Measurements from ENCODE around the gene JARID2. TPM values are rescaled to one million over a fixed set of nuclear protein-coding genes. Genes with fewer than 3 reads are reported as not detected.

Gene JARID2
- total RNA-seq, 1 experiment from 2014 or later = 6.0 TPM

DNA sequence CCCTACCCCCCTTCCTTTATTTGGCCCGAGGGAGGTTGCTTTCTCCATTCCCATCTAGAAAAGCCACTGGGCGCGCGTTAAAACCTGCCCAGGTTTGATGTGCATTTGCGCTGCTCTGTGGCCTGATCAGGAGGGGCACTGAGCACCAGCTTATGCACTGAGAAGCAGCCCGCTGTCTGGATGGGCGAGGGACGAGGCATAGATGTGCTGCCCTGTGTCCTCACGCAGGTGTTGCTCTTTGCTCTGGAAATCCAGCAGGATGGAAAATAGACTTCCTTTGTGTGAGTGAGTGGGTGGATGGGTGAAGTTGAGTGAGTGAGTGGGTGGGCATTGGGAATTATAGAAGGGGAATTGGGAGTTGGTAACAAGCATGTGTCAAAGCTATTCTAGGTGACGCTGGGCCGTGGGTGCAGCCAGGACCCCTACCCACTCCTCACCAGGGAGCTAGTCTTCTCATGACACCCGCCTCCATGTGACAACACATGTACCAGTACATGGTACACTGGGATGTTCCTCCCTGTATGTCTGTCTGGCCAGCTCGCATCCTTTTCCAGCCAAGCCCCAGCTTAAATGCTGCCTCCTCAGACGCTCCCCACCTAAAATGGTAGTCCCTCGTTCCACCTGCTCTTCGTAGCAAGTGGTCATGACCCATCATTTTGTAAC lies 254.3 kb downstream of the JARID2 start:
- in situ Hi-C loops (cut with HindIII; ENCODE audit: low pct_unique_long_range_greater_than_20kb, low sequenced_read_pairs) (no loop called here), intact Hi-C loops (cut with micrococcal nuclease; ENCODE audit: unreplicated experiment) (no loop called here)
- BruUV-seq (replicated peaks) = no TSS peak
- ChIA-PET POLR2A (interaction anchor here (0.6 kb wide), 1 partner anchor 15 kb away, joined by 5 read pairs; no protein-coding TSS in a partner anchor), CTCF (no interaction called here)
- Histone ChIP-seq H3K27me3 (ENCODE audit: control insufficient read depth, insufficient read depth, low read length) (no peaks in the 10 kb centered on the region), H3K4me3 (ENCODE audit: low read depth in 2 of 2, low read length in 2 of 2) (no peak overlapping the region), H3K27ac (ENCODE audit: low read length) (no peak overlapping the region), H3K4me1 (ENCODE audit: control insufficient read depth, insufficient read depth, low read length) (no peaks in the 10 kb centered on the region), H3K36me3 (ENCODE audit: control insufficient read depth, insufficient read depth, low read length) (no peaks in the 10 kb centered on the region), H3K9me3 (ENCODE audit: control insufficient read depth, insufficient read depth, low read depth, low read length) (no peaks in the 10 kb centered on the region)
- TF ChIP-seq, protein P1, sequence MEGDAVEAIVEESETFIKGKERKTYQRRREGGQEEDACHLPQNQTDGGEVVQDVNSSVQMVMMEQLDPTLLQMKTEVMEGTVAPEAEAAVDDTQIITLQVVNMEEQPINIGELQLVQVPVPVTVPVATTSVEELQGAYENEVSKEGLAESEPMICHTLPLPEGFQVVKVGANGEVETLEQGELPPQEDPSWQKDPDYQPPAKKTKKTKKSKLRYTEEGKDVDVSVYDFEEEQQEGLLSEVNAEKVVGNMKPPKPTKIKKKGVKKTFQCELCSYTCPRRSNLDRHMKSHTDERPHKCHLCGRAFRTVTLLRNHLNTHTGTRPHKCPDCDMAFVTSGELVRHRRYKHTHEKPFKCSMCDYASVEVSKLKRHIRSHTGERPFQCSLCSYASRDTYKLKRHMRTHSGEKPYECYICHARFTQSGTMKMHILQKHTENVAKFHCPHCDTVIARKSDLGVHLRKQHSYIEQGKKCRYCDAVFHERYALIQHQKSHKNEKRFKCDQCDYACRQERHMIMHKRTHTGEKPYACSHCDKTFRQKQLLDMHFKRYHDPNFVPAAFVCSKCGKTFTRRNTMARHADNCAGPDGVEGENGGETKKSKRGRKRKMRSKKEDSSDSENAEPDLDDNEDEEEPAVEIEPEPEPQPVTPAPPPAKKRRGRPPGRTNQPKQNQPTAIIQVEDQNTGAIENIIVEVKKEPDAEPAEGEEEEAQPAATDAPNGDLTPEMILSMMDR (IDR thresholded peaks at IDR 0.05) = no peak
- no peak for TF ChIP-seq POLR2AphosphoS5 (IDR thresholded peaks at IDR 0.05; ENCODE audit: low read depth, low read length)
- TF ChIP-seq TCF7L2 (IDR thresholded peaks at IDR 0.05; ENCODE audit: low read depth, low read length) = no peak
- TF ChIP-seq, protein P2, sequence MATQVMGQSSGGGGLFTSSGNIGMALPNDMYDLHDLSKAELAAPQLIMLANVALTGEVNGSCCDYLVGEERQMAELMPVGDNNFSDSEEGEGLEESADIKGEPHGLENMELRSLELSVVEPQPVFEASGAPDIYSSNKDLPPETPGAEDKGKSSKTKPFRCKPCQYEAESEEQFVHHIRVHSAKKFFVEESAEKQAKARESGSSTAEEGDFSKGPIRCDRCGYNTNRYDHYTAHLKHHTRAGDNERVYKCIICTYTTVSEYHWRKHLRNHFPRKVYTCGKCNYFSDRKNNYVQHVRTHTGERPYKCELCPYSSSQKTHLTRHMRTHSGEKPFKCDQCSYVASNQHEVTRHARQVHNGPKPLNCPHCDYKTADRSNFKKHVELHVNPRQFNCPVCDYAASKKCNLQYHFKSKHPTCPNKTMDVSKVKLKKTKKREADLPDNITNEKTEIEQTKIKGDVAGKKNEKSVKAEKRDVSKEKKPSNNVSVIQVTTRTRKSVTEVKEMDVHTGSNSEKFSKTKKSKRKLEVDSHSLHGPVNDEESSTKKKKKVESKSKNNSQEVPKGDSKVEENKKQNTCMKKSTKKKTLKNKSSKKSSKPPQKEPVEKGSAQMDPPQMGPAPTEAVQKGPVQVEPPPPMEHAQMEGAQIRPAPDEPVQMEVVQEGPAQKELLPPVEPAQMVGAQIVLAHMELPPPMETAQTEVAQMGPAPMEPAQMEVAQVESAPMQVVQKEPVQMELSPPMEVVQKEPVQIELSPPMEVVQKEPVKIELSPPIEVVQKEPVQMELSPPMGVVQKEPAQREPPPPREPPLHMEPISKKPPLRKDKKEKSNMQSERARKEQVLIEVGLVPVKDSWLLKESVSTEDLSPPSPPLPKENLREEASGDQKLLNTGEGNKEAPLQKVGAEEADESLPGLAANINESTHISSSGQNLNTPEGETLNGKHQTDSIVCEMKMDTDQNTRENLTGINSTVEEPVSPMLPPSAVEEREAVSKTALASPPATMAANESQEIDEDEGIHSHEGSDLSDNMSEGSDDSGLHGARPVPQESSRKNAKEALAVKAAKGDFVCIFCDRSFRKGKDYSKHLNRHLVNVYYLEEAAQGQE (IDR thresholded peaks at IDR 0.05; ENCODE audit: insufficient read depth in 1 of 2, low read depth in 2 of 2, low read length in 1 of 2) = no peak
- no peak for TF ChIP-seq SIN3A (IDR thresholded peaks at IDR 0.05; ENCODE audit: borderline replicate concordance, insufficient read depth, low read depth, low read length)
- ATAC-seq = no peak
- DNase-seq (ENCODE audit: low read depth, low spot score) = no peak

DNA sequence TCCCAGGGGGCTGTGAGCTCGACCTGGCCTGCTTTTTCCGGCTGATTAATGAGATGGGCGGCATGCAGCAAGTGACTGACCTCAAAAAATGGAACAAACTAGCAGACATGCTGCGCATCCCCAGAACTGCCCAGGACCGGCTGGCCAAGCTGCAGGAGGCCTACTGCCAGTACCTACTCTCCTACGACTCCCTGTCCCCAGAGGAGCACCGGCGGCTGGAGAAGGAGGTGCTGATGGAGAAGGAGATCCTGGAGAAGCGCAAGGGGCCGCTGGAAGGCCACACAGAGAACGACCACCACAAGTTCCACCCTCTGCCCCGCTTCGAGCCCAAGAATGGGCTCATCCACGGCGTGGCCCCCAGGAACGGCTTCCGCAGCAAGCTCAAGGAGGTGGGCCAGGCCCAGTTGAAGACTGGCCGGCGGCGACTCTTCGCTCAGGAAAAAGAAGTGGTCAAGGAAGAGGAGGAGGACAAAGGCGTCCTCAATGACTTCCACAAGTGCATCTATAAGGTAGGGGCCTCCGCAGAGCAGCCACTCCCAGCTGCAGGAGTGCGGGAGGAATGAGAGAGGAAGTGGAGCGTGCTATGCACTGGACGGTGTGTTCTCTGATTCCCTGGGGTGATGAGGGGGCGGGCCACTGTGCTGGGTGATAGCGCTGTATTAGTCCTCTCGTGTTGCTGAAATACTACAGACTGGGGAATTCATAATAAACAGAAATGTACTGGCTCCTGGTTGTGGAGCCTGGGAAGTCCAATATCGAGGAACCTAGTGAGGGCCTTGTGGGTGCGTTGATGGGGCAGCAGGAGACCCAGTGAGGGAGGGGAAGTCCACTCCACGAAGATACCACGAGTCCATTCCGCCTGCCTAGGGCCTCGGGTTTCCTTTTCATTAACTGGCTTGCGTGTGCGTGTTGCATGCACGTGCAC lies 255.3 kb downstream of the JARID2 start:
- BruUV-seq (replicated peaks) = no TSS peak
- in situ Hi-C loops (cut with HindIII; ENCODE audit: low pct_unique_long_range_greater_than_20kb, low sequenced_read_pairs) (no loop called here), intact Hi-C loops (cut with micrococcal nuclease; ENCODE audit: unreplicated experiment) (no loop called here)
- no peaks in the 10 kb centered on the region for H3K36me3 ChIP-seq (ENCODE audit: control insufficient read depth, insufficient read depth, low read length)
- POLR2A ChIA-PET = no interaction called here
- no peak overlapping the region for H3K4me3 ChIP-seq (ENCODE audit: low read depth in 2 of 2, low read length in 2 of 2)
- no peaks in the 10 kb centered on the region for H3K9me3 ChIP-seq (ENCODE audit: control insufficient read depth, insufficient read depth, low read depth, low read length)
- CTCF ChIA-PET = no interaction called here
- DNase-seq (ENCODE audit: low read depth, low spot score) (no peak), ATAC-seq (no peak)
- no peaks in the 10 kb centered on the region for H3K27me3 ChIP-seq (ENCODE audit: control insufficient read depth, insufficient read depth, low read length)
- no peaks in the 10 kb centered on the region for H3K4me1 ChIP-seq (ENCODE audit: control insufficient read depth, insufficient read depth, low read length)
- TF ChIP-seq, protein P2 (IDR thresholded peaks at IDR 0.05; ENCODE audit: insufficient read depth in 1 of 2, low read depth in 2 of 2, low read length in 1 of 2) = no peak
- TF ChIP-seq, protein P1 (IDR thresholded peaks at IDR 0.05) = no peak
- no peak for TF ChIP-seq SIN3A (IDR thresholded peaks at IDR 0.05; ENCODE audit: borderline replicate concordance, insufficient read depth, low read depth, low read length)
- no peak for TF ChIP-seq POLR2AphosphoS5 (IDR thresholded peaks at IDR 0.05; ENCODE audit: low read depth, low read length)
- TF ChIP-seq TCF7L2 (IDR thresholded peaks at IDR 0.05; ENCODE audit: low read depth, low read length) = no peak
- H3K27ac ChIP-seq (ENCODE audit: low read length) = no peak overlapping the region
